Activated gamma-delta T cell treated with anti-CD3 and anti-CD28 coated beads, Interleukin-2, amount 50 U/mL, for 16 hours (primary cell): ENCODE measurements around the gene SPRYD3.

Experiments used
- DNase-seq: peaks from one replicate; pipeline ENCODE4 v3.0.0-alpha.2; 2020; ENCODE audit warnings: low read depth

SPRYD3 gene

DNA sequence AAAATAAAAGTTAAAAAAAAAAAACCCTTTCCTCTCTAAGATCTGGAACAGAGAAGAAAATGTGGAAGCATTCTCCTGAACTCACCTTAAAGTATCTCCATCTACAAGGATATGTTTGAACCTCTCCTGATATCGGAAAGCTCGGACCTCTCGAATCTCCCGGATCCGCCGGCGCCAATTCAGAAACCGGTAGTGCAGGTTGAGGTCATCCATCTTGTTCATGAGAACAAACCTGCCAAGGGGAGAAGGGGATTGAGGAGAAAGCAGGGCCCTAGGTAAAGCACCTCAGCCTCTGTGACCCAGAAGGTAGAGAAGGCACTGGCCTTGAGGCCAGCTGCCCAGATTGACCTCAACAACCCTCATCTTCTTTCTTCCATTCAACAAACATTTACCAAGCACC is 2.2 kb downstream of the SPRYD3 start:
- DNase-seq = no peak

DNA sequence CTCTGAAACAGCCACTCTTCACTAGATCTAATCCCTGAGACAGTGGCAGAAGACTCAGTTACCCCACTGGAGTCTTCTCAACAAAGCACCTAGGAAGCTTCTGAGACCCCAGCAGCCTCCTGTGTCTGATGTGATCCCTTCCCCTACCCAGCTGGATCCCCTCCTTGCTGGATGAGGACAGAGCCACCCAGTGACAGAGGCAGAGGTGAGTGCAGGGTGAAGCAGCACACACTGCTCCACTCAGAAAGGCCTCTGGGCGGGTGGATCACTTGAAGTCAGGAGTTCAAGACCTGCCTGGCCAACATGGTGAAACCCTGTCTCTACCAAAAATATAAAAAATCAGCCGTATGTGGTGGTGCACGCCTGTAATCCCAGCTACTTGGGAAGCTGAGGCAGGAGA is 2.7 kb downstream of the SPRYD3 start:
- no peak for DNase-seq

- DNase-seq = no peak
Observed at GRCh38 chr12:53074999-53075370, 4.2 kb downstream of the SPRYD3 start.

- no peak for DNase-seq
Observed at GRCh38 chr12:53074283-53074998, 4.7 kb downstream of the SPRYD3 start.

DNA sequence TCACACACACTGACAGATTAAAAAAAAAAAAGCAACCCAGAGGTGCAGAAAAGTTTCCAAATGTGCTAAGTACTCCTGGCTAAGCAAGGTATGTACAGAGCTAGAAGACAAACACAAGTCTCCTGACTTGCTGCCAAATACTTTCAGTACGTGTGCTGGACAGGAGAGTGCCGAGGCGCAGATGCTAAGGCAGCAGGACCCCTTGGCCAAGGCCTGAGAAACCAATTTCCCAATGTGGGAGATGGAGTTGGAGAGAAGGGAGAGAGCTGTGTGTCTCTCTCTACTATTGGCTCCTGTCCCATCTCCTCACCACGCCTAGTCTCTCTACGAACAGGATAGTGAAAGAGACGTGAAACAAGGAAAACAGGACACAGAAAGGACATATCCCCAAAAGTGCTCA is 5.3 kb downstream of the SPRYD3 start:
- DNase-seq = no peak

GRCh38 chr12:53071591-53072551 is 7.3 kb downstream of the SPRYD3 start:
- no peak for DNase-seq

- no peak for DNase-seq
Observed at GRCh38 chr12:53070877-53071492, 8.2 kb downstream of the SPRYD3 start.

GRCh38 chr12:53069621-53070410 is 9.4 kb downstream of the SPRYD3 start:
- no peak for DNase-seq

GRCh38 chr12:53068811-53069585 is 10.2 kb downstream of the SPRYD3 start:
- no peak for DNase-seq

GRCh38 chr12:53067993-53068770 is 11.0 kb downstream of the SPRYD3 start:
- DNase-seq = no peak

DNA sequence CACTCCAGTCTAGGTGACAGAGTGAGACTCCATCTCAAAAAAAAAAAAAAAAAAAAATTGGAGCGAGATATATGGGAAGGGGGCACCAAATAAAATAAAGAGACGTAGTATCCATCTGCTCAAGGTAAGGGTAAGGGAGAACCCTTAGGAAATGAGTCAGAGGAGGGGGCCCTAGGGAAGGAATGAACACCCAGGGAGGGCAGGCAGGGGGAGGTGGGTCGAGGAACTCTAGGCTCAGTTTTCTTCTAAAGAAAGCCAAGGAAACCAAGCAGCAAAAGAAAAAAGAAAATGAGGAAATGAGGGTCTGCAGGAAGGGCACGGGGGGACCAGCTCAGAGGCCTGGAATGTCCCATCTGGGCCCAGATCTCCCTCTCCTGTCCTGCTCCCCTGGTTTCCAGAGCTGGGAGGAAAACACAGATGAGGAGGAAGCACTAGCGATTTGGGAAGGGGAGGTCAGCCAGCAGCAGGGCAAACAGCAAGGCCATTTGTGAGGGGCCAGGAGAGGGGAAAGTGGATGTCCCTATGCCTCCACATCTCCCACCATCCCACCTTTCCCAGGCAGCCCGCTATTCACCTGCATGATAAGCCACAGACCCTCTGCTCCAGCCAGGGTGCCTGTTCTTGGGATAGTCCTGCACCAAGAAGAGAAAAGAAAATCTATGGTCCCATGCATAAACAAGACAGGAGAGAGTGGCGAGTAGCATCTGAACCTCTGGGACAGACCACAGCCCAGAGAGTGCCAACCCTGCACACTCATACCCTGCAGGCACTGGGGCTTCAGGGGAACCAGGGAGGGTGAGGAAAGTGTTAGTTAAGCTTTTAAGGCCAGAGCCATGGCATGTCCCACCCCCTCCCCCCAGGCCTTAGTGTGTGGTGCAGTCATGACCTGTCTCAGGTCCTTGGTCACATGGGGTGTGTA is 11.9 kb downstream of the SPRYD3 start:
- DNase-seq = no peak

DNA sequence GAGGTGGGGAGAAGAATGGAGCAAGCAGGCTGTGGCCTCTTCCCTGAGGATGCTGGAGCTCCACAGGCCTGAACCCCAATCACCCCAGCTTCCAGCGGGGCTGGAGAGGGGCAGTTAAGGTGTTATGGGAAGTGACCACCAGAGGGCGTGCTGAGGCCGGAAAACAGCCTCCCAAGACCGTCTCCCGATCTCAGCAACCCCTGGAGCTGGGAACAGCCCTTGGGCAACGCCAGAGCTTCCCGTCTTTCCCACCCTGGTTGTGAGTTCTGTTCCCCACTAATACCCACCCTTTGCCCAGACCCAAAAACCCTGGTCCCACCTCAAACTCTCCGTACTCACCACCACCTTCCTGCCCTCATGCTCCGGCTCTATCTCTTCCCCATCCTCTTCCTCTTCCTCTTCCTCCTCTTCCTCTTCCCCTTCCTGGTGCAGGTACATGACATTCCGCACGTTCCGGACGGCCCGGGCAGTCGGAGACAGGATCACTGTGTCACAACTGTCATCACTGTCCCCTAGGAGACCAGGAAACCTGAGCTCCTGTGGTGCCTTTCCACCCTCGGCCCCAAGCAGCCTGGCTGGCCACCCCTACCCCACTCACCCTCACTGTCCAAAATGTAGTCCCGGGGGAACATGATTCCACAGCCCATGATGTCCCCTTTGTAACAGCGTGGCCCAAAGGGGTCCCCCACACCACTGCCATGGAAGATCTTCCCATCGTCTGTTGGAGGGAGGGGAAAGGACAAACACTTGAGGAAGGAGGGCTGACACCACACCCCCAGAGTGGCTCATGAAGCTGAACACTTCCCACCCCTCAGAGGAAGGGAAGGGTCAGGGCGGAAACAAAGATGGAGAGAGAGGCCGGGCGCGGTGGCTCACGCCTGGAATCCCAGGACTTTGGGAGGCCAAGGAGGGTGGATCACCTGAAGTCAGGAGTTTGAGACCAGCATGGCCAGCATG is 12.9 kb downstream of the SPRYD3 start:
- DNase-seq = peak; percentile 48

- no peak for DNase-seq
Observed at GRCh38 chr12:53065470-53065869, 13.7 kb downstream of the SPRYD3 start.

GRCh38 chr12:53064613-53065436 is 14.4 kb downstream of the SPRYD3 start:
- no peak for DNase-seq

DNA sequence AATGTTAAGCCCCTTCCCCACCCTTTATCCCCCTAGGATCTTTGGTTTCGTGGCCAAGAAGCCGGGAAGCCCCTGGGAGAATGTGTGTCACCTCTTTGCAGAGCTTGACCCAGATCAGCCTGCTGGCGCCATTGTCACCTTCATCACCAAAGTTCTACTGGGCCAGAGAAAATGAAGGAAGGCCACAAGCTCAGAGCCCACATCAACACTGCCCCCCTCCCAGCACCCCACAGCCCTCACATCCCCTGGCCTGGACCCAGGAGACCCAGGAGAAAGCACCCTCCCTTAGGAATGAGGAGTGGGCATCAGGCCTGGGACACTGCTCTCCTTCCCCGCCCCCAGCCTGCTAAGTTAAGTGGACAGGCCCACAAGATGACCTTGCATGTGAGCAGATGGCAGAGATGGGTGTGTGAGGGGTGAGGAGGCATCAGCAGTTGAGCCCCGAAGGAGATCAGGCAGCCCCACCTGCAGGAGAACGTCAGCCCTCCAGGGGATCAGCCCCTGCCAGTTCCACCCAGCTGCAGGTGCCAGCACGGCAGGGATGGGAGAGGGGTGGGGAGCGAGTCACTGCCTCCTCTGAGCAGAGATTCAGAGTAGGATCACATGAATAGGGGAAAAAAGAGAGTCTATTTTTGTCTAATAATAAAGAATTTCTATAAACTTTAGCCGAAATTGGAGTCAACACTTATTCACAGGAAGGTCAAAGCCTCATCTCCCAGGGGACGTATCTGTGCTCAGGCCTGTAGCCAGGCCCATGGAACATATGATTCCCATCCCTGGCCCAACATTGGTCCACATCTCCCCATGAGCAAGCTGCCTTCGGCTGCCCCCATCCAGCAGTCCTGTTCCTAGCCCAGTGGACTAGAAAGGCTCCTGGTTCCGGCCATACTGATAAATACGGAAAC is 15.2 kb downstream of the SPRYD3 start:
- DNase-seq = no peak
